ENCODE data around the gene CMTM1.

DNA sequence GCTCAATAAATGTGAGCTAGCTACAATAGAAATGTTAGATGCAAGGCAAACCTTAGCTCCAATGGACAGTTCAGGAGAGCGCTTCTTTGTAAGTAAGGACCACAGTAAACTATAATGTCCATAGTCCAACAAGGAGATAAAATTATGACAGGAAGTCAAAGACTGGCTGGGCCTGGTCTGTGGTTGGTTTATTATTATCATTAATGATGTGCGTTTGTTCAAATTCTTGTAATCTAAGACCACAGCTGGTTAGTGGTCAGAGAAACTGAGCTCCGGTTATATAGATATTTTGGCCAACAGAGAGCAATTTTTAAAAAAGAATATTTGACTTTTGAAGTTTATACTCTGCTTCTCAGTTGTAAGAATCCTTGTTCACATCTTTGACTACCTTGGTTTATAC lies 8.3 kb downstream of the CMTM1 start:
- TF ChIP-seq, protein P1, sequence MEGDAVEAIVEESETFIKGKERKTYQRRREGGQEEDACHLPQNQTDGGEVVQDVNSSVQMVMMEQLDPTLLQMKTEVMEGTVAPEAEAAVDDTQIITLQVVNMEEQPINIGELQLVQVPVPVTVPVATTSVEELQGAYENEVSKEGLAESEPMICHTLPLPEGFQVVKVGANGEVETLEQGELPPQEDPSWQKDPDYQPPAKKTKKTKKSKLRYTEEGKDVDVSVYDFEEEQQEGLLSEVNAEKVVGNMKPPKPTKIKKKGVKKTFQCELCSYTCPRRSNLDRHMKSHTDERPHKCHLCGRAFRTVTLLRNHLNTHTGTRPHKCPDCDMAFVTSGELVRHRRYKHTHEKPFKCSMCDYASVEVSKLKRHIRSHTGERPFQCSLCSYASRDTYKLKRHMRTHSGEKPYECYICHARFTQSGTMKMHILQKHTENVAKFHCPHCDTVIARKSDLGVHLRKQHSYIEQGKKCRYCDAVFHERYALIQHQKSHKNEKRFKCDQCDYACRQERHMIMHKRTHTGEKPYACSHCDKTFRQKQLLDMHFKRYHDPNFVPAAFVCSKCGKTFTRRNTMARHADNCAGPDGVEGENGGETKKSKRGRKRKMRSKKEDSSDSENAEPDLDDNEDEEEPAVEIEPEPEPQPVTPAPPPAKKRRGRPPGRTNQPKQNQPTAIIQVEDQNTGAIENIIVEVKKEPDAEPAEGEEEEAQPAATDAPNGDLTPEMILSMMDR (conservative IDR thresholded peaks at IDR 0.05) = no peak
- TF ChIP-seq EZH2 (IDR thresholded peaks at IDR 0.05; ENCODE audit: low read depth) = no peak
